T-helper 2 cell (primary cell): Measurements from ENCODE around the gene METTL21C.

Experiments used
- DNase-seq, 5 experiments: peaks; one replicate each; pipeline versions ENCODE4 v3.0.0 to v3.0.0-alpha.2; 2012 to 2022
- total RNA-seq, 2 donors: gene quantifications; one replicate each; lab custom pipeline; 2026; lab: John Stamatoyannopoulos, UW

The METTL21C gene
- 0 reads per million in 2 donors for total RNA-seq

- DNase-seq, result no peak
Measured at GRCh38 chr13:102694937-102695336, at the start of gene METTL21C. TSS of gene METTL21C (minus strand) at chr13:102695044. CDS start at chr13:102694498, 546 bp downstream.

GRCh38 chr13:102742506-102742905 lies 47.7 kb upstream of the METTL21C start:
- no peak for DNase-seq

GRCh38 chr13:102742101-102742500 lies 47.3 kb upstream of the METTL21C start:
- no peak for DNase-seq

GRCh38 chr13:102729560-102730270 lies 34.9 kb upstream of the METTL21C start:
- peak in 1 of 5 experiments; percentile 66 for DNase-seq

- DNase-seq, result peak in 1 of 5 experiments; percentile 77
Measured at GRCh38 chr13:102726430-102726829, 31.6 kb upstream of the METTL21C start.

GRCh38 chr13:102724923-102725322 lies 30.1 kb upstream of the METTL21C start:
- peak in 1 of 5 experiments; percentile 53 for DNase-seq

- peak in 2 of 5 experiments; percentile 18 to 52 for DNase-seq
Measured at GRCh38 chr13:102721800-102722231, 27.0 kb upstream of the METTL21C start.

GRCh38 chr13:102718746-102719145 lies 23.9 kb upstream of the METTL21C start:
- no peak for DNase-seq

- DNase-seq, result no peak
Measured at GRCh38 chr13:102715447-102715846, 20.6 kb upstream of the METTL21C start.

GRCh38 chr13:102710261-102710679 lies 15.4 kb upstream of the METTL21C start:
- DNase-seq, result no peak

- DNase-seq, result no peak
Measured at GRCh38 chr13:102709536-102709935, 14.7 kb upstream of the METTL21C start.

GRCh38 chr13:102708991-102709390 lies 14.1 kb upstream of the METTL21C start:
- no peak for DNase-seq

GRCh38 chr13:102708211-102708610 lies 13.4 kb upstream of the METTL21C start:
- DNase-seq, result no peak

- DNase-seq, result no peak
Measured at GRCh38 chr13:102707467-102707866, 12.6 kb upstream of the METTL21C start.

GRCh38 chr13:102704238-102705058 lies 9.6 kb upstream of the METTL21C start:
- no peak for DNase-seq

GRCh38 chr13:102703726-102704035 lies 8.8 kb upstream of the METTL21C start:
- DNase-seq, result no peak

GRCh38 chr13:102702965-102703725 lies 8.3 kb upstream of the METTL21C start:
- DNase-seq, result no peak

GRCh38 chr13:102701331-102701730 lies 6.5 kb upstream of the METTL21C start:
- DNase-seq, result no peak

- DNase-seq, result no peak
Measured at GRCh38 chr13:102700088-102701031, 5.5 kb upstream of the METTL21C start.

GRCh38 chr13:102699504-102699903 lies 4.7 kb upstream of the METTL21C start:
- DNase-seq, result no peak

- no peak for DNase-seq
Measured at GRCh38 chr13:102698649-102698980, 3.8 kb upstream of the METTL21C start.
